Activated CD8-positive, alpha-beta memory T cell treated with anti-CD3 and anti-CD28 coated beads, Interleukin-2, amount 50 U/mL, for 48 hours (primary cell): ENCODE data around the gene ELAVL2.

Experiments
- DNase-seq: peaks from one replicate; pipeline ENCODE4 v3.0.0-alpha.2; 2020

ELAVL2 gene

DNA sequence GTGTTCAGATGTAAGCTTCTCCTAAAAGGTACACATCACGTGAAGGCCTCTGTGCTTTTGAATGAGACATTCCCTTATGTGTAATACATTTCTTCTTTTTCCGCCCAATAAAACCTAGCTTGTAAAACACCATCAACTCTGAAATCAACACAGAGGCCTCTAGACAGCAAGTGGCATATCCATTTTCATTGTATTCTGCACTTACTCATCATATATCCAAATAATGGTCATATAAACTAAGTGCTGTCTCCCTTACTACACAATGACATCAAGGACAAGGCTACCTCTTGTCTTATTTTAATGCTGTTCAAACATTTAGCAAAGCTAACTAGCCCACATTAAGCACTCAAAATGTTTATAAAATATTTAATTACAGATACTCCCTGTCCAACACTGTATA, 108.5 kb downstream of the ELAVL2 start:
- no peak for DNase-seq

GRCh38 chr9:23707249-23707648, 118.8 kb downstream of the ELAVL2 start:
- no peak for DNase-seq

DNA sequence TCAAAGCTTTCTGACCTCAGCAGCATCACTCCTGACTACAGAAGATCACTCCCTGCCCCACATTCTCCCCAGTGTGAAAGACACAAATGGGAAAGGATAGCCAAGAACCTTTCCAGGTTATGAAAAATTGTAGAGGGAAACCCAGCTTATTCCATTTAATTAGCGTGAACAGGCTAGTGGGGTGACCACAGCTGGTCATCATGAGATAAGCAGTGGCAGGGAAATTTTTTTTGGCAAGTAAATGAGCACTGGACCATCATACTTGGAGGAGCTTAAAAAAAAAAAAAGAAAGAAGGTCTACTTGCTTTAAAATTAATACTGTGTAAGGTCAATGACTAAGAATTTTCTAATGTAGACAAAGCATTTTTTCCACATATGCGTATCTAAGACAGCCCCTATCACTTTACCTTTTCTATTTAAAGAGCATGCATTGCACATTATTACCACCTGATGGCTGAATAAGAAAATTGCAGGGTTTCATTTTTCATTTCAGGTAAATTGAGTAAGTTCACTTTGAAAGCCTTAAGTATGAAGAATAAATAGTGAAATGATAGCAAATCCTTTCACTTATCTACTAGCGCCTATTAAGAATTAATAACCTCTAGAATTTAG, 123.6 kb downstream of the ELAVL2 start:
- DNase-seq: no peak

DNA sequence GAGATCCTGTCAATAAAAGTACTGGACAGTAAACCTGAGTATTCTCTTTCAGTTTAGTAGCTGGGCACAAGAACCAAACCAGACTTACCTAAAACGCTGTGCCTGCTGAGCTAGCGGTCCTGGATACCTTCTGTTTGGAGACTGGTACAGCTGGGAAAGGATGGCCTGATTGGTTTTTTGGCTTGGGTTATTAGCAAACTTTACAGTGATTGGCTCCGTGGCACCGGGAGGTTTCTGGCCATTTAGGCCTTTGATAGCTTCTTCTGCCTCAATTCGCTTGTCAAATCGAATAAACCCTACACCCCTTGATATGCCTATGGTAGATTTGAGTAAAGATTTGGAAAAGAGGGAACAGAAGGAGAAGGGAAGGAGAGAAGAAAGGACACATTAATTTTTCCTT, 124.7 kb downstream of the ELAVL2 start:
- no peak for DNase-seq

GRCh38 chr9:23700359-23700758, 125.7 kb downstream of the ELAVL2 start:
- no peak for DNase-seq

- DNase-seq: no peak
These were observed 127.9 kb downstream of the ELAVL2 start for GRCh38 chr9:23698161-23698560.

DNA sequence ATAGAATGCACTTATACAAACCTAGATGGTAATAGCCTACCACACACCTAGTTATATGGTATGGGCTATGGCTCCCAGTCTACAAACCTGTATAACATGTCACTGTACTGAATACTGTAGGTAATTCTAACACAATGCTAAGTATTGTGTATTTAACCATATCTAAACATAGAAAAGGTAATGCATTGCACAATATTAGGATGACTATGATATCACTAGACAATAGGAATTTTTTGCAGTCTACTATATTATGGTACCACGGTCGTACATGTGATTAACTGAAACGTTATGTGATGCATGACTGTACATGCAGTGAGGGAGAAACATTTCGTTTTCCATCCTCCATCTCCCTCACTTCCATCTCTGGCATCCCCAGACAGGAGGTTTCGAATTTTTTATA, 130.5 kb downstream of the ELAVL2 start:
- DNase-seq: no peak

DNA sequence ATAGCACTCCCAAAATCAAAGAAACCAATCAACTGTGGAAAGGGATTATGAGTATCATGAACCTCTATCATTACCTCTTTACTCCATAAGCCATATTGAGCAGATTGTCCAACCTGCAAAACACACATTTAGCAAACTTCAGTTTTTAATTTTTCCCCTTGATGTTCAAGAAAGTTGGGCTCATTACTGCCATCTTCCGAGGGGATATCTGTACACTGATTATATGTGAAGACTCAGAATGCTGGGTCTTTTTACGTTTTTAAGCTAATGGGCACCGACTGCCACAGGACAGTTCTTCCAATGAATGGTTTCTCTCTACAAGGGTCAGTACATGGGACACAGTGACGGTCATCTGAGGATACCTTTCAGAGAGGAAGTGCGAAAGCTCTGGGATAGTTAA, 132.7 kb downstream of the ELAVL2 start:
- no peak for DNase-seq

GRCh38 chr9:23686896-23687295, 139.1 kb downstream of the ELAVL2 start:
- DNase-seq: no peak

DNA sequence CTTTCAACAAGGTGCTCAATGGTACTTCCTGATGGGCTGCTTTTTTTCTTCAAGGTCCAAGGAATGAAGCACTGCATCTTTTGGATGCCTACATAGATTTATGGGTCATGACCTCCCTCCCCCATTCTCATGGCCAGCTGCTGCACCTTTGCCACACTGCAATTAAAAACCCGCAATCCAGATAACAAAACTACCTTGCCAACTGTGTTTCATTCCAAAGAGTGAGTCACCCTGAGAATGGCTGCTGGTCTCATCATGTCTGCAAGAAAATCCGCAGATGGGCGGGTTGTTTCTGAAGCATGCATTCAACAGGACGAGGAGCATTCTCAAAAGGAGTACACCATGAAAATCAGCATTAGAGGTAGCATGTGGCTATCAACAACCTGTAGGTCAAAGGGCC, 139.8 kb downstream of the ELAVL2 start:
- no peak for DNase-seq

- no peak for DNase-seq
These were observed 142.4 kb downstream of the ELAVL2 start for GRCh38 chr9:23683611-23684061.

DNA sequence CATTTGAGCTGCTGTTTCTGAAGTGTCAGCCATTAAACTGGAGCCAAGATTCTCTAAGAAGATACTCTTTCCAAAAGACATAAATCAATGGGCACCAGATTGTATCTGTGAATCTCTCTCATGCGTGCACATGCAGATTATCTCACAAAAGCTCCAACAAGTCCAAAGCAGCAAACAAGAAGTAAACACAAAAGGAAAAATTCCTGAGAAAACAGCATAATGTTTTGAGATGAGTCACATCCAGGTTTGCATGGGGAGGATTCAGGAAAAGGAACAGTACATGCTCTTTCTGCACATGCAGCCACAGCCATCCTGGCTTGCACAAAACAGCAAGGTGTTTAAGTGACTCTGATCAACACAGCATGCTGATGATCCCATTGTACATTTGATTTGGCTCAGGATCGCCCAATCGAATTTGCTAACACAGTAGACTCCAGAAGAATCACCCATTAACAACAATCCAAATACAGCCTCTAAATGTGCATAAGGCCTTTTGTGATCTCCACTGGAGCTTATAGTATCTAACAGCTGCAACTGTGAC, 143.1 kb downstream of the ELAVL2 start:
- no peak for DNase-seq

- no peak for DNase-seq
These were observed 143.7 kb downstream of the ELAVL2 start for GRCh38 chr9:23682352-23682751.

- no peak for DNase-seq
These were observed 148.6 kb downstream of the ELAVL2 start for GRCh38 chr9:23677446-23677845.

- DNase-seq: no peak
These were observed 151.9 kb downstream of the ELAVL2 start for GRCh38 chr9:23674016-23674585.

- DNase-seq: no peak
These were observed 153.9 kb downstream of the ELAVL2 start for GRCh38 chr9:23672151-23672550.

DNA sequence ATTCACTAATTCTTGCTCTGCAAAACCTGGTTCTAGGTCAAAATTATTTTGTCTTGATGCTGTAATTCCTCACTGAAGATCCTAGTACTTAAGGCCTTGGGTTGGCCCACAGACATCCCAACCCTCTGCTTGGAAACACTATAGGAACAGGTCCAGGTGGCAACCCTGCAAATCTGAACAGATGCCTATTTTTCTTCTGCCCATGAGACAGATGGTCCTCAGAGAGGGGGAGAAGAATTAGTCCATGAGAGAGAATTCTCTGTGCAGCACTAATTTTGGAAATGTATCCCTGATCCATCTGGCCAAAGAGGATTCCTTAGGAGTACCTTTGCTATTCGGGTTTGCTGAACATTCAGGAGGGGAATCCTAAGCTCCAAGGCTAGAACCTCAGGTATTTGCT, 156.3 kb downstream of the ELAVL2 start:
- no peak for DNase-seq

DNA sequence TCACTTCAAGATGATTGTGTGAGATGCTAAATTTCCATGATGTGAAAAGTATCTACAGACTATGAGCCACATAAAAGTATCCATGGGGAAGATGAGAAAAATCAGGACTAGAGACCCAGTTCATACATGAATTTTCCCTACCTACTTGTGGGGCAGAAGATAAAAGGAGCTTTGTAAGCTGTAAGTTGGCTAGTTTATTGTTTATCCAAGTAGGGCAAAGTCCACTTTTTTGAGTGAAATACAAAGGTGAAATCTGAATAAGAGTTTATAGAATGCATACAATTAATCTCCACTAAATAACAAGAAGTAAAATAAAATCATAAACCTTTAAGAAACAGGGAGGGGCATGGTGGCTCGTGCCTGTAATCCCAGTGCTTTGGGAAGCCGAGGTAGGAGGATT, 160.4 kb downstream of the ELAVL2 start:
- DNase-seq: no peak

DNA sequence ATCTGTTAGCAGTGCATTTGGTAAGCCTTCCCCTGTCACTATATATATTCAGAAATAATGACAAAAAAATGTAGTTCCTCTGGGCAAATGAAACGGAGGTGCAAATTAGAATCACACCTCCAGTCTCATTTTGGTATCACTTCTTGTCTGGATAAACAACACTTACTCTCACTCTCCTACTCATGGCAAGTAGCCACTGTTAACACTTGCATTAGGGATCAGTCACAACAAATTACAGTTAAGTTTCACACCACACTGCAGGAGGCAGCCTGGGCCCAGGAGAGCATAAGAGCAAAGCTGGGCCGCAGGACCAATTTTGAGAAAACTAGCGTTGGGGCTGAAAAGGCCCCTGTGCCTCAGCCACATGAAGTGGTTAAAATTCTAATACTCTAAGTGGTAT, 161.0 kb downstream of the ELAVL2 start:
- no peak for DNase-seq

DNA sequence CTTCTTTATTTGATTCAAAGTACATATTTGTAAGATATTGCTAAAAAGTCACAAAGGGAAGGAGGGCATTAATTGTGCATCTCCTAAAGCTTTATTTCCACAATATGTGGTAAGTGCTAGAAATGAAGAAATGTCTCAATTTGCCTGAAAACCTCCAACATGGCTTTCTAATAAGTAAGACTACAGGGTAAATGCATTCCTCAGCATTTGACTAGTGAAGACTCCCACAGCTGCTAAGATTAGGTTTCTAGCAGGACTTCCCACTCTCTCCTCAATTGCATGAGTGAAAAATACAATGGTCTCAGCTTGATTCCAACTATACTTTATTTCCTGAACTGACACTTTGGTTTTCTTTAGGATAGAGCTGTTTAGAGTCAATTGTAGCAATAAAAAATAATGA, 162.1 kb downstream of the ELAVL2 start:
- DNase-seq: no peak

DNA sequence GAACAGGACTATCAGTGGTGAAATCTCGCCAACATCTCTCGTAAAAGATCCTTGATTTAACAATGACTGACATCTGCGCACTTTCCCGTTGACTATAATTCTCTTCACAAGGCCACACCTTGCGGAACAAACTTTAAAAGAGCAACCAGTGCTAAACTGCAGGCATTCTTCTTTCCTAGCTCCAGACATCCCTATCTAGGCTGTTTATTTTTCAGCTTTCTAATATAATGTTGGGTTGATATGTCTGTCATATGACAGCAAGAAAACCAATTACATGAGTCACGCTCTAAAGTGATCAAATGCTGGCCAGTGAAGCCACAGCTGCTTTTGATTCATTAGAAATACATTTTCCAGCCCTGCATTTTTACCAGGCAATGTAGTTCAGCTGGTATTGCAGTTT, 162.5 kb downstream of the ELAVL2 start:
- no peak for DNase-seq

- DNase-seq: no peak
These were observed 162.9 kb downstream of the ELAVL2 start for GRCh38 chr9:23663125-23663524.

- DNase-seq: no peak
These were observed 163.7 kb downstream of the ELAVL2 start for GRCh38 chr9:23662320-23662719.

DNA sequence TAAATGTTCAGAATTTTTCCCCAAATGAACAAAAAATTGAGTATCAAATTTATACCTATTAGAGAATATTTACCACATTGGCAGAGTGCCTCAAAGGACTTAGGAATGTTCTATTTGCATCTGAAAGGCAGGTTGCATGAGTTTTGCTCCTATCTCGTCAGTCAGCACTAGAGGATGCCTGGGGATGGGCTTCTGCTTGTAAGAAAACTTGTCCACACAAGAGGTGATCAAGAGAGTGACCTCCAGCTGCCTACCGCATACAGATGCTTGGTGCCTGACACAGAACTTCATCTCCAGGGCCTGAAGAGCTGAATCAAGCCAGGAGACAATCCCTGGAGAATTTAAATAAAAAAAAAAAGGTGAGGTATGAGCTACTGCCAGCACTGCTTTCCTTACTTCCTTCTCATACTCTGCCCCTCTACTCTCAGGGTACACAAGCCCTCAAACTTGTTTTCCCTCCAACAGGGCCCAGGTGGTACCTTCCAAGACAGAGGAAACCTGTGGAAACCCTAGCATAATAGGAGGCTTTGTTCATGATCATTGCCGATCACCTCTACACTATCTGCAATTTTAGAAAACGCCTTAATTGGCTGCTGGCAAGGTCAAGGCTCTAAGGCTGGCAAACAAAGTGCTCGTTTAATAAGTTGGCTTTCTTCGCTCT, 166.6 kb downstream of the ELAVL2 start:
- no peak for DNase-seq
